Measurements from ENCODE around the gene PLIN5. TPM values are rescaled to one million over a fixed set of nuclear protein-coding genes. Genes with fewer than 3 reads are reported as not detected.

Gene PLIN5
- total RNA-seq, 2 donors from 2014 or later, result 4.0 to 4.5 TPM

GRCh38 chr19:4477034-4477801 lies 57.8 kb downstream of the PLIN5 start:
- Histone ChIP-seq H3K27ac (no peak overlapping the region), H3K4me3 (no peak overlapping the region), H3K36me3 (peaks cover 20% of the 10 kb centered on the region), H3K27me3 (replicated peaks; ENCODE audit: insufficient read depth) (no peaks in the 10 kb centered on the region), H3K4me1 (ENCODE audit: control insufficient read depth in 1 of 2, low read depth in 2 of 2) (peaks cover 19 to 24% of the 10 kb centered on the region in 2 donors), H3K9me3 (no peaks in the 10 kb centered on the region)
- no peak for TF ChIP-seq CTCF (IDR thresholded peaks at IDR 0.05)
- ATAC-seq (ENCODE audit: insufficient number of reproducible peaks, low FRiP score, low read depth) (no peak), DNase-seq (ENCODE audit: low spot score) (no peak)

- DNase-seq (ENCODE audit: low spot score) (no peak), ATAC-seq (ENCODE audit: insufficient number of reproducible peaks, low FRiP score, low read depth) (no peak)
- Histone ChIP-seq H3K9me3 (no peaks in the 10 kb centered on the region), H3K36me3 (peaks cover 17% of the 10 kb centered on the region), H3K4me3 (peak overlapping the region; percentile 51), H3K4me1 (ENCODE audit: control insufficient read depth in 1 of 2, low read depth in 2 of 2) (peaks cover 22 to 29% of the 10 kb centered on the region in 2 donors), H3K27me3 (replicated peaks; ENCODE audit: insufficient read depth) (no peaks in the 10 kb centered on the region), H3K27ac (no peak overlapping the region)
- TF ChIP-seq CTCF (IDR thresholded peaks at IDR 0.05), result no peak
Observed at GRCh38 chr19:4474514-4475022, 60.5 kb downstream of the PLIN5 start.

GRCh38 chr19:4473763-4474513 lies 61.1 kb downstream of the PLIN5 start:
- Histone ChIP-seq H3K27ac (no peak overlapping the region), H3K4me3 (peak overlapping the region; percentile 51), H3K4me1 (ENCODE audit: control insufficient read depth in 1 of 2, low read depth in 2 of 2) (peaks cover 22 to 29% of the 10 kb centered on the region in 2 donors), H3K36me3 (peaks cover 17% of the 10 kb centered on the region), H3K9me3 (no peaks in the 10 kb centered on the region), H3K27me3 (replicated peaks; ENCODE audit: insufficient read depth) (no peaks in the 10 kb centered on the region)
- no peak for TF ChIP-seq CTCF (IDR thresholded peaks at IDR 0.05)
- DNase-seq (ENCODE audit: low spot score), result no peak
- ATAC-seq (ENCODE audit: insufficient number of reproducible peaks, low FRiP score, low read depth), result no peak

DNA sequence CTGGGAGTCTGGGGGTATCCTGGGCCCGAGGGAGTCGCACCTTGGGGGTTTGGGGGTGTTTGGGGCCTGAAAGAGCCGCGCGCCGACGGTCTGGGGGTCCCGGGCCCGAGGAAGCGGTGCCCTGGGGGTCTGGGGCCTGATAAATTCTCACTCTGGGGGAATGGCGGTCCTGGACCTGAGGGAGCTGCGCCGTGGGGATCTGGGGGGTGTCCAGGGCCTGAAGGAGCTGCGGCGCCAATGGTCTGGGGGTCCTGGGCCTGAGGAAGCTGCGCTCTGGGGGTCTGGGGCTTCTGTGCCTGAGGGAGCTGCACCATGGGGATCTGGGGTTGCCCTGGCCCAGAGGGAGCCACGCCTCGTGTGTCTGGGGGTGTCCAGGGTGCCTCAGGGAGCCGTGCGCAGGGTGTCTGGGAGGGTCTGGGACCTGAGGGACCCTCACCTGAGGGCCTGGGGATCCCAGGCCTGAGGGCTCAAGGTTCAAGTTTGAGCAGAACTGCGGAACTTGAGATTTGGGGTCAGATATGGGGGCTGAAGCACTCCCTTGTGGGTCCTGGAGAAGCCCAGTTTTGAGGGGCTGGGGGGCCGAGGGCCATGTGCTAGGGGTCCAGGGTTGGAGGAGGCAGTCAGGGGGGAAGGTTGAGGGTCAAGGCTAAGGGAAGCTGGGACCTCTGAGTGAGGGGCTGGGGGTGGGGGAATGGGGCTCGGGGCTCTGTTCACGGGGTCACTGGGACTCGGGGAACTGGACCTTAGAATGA lies 61.8 kb downstream of the PLIN5 start:
- TF ChIP-seq CTCF (IDR thresholded peaks at IDR 0.05), result no peak
- Histone ChIP-seq H3K4me1 (ENCODE audit: control insufficient read depth in 1 of 2, low read depth in 2 of 2) (peaks cover 22 to 29% of the 10 kb centered on the region in 2 donors), H3K36me3 (peaks cover 17% of the 10 kb centered on the region), H3K4me3 (peak overlapping the region; percentile 93), H3K9me3 (no peaks in the 10 kb centered on the region), H3K27me3 (replicated peaks; ENCODE audit: insufficient read depth) (no peaks in the 10 kb centered on the region), H3K27ac (no peak overlapping the region)
- no peak for ATAC-seq (ENCODE audit: insufficient number of reproducible peaks, low FRiP score, low read depth)
- no peak for DNase-seq (ENCODE audit: low spot score)

Other genes with a start within 250 kb of the PLIN5 start
- gene TMIGD2, start 232.8 kb downstream of the PLIN5 start, total RNA-seq, result 1 to 10 TPM in 1 of 2 donors, not detected in 1; 1.8 TPM
- gene FSD1, start 230.6 kb downstream of the PLIN5 start, total RNA-seq, result not detected
- not detected for gene STAP2, start 196.4 kb downstream of the PLIN5 start, total RNA-seq
- 10 to 100 TPM in 1 of 2 donors, 1 to 10 TPM in 1; 5.8 to 10.8 TPM for gene MPND, start 191.7 kb downstream of the PLIN5 start, total RNA-seq
- gene SH3GL1, start 134.7 kb downstream of the PLIN5 start, total RNA-seq, result 10 to 100 TPM; 47.3 to 56.9 TPM
- 1 to 10 TPM; 3.2 to 5.8 TPM for gene CHAF1A, start 132.6 kb downstream of the PLIN5 start, total RNA-seq
- 10 to 100 TPM; 51.1 to 68.5 TPM for gene UBXN6, start 77.4 kb downstream of the PLIN5 start, total RNA-seq
- 10 to 100 TPM; 22.7 to 40.3 TPM for gene HDGFL2, start 62.9 kb downstream of the PLIN5 start, total RNA-seq
- 1 to 10 TPM; 3.4 to 7.1 TPM for gene PLIN4, start 16.7 kb downstream of the PLIN5 start, total RNA-seq
- 10 to 100 TPM in 1 of 2 donors, under 1 TPM in 1; 0.41 to 13.5 TPM for gene LRG1, start 4.8 kb upstream of the PLIN5 start, total RNA-seq
- 10 to 100 TPM in 1 of 2 donors, 1 to 10 TPM in 1; 3.4 to 17.4 TPM for gene SEMA6B, start 24.5 kb upstream of the PLIN5 start, total RNA-seq
- 1 to 10 TPM; 4.2 to 4.3 TPM for gene TNFAIP8L1, start 104.3 kb upstream of the PLIN5 start, total RNA-seq
- 10 to 100 TPM; 59.3 to 72.9 TPM for gene MYDGF, start 135.1 kb upstream of the PLIN5 start, total RNA-seq
- 10 to 100 TPM; 67.9 to 73.8 TPM for gene DPP9, start 188.6 kb upstream of the PLIN5 start, total RNA-seq

Measured in thoracic aorta (tissue), 2 donors.